Cortex of kidney (tissue), 1 donor: ENCODE measurements around the gene PDE2A.

Experiments
- DNase-seq: peaks from one replicate; lab custom pipeline; 2025; lab: John Stamatoyannopoulos, UW

PDE2A gene

DNA sequence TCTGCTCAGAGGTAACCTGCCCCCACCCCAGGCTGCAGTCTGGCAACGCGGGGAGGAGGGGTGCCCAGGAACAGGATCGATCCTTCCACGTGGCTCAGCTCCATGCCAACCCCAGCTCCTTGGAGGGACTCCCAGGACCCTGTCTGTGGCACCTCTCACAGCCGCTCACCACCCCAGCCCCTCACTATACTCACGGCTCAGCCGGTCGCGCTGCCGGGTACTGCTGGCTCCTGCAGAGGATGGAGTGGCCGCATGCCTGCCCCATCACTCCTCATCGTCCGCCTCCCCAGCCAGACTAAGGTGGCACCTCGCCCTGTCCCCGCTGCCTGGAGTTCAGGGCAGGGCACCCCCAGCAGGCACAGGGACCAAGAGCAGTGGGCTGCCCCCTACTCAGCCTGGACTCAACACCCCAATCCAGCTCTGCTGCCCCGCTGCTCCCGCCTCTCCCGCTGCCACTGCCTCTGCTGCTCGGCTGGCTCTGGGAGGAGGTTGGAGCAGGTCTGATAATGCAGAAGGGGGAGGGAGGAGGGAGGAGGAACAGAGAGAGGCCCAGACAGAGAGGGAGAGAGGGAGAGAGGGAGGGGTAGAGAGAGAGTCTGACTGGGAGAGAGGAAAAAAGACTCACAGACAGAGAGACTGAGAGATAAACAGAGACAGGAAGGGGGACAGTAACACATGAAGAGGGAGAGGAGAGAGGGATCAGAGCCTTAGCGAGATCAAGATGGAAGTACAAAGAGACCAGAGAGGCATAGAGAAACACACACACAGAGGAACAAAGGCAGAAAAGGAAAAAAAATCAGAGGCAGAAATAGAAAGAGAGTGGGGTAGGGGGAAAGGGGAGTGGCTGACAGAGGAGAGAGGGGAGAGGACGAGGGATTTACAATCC is at the start of gene PDE2A:
TSS of gene PDE2A (minus strand) at position 480 of the 886 bp plus-strand sequence. CDS start at position 265, 215 bp downstream.
- no peak for DNase-seq

DNA sequence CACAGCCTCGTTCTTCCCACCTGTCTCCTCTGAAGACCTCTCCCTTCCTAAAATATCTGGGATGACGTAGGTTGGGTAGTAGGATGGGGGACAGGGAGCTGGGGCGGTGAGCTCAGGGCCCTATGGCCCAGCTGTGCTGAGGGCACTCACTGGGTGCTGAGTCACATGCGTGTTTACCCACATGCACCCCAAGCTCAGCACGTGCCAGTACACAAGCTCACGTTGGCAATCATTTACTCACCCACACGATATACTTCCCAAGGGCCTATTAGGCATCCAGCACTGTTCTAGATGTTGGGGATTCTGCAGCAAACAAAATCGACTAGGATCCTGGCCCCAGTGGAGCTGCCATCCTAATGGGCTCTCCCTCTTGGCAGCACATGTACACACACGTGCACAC is 49.3 kb upstream of the PDE2A start:
- DNase-seq: no peak

DNA sequence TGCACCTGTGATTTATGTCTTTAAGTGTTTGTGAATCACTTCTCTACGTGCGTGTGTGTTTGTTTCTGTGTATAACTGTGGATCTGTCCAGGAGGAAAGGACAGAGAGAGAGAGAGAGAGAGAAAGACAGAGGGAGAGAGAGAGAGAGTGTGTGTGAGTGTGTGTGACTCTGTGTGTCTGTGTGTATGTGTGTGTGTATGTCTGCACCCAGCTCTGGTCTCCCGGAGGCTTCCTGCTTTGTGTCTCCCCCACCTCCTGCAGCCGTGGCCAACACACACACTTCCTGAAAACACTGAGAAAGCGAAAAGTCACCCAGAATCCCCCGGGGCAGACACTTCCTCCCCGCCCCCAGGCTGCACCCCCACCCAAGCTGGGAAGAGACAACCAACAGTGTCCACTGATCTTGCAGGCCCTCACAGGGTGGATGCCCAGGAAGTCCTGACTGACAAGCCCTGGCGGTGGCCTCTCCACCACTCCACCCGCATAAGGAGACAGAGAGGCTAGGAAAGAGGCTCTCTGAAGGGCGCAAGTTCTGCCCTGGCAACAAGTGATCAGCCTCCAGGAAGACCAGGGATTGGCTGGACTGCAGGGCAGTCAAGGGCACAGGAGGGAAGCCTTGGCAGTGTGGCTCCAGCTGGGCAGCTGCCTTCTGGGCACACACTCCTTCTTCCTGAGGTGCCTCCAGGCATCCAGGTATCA is 48.0 kb upstream of the PDE2A start:
- no peak for DNase-seq

DNA sequence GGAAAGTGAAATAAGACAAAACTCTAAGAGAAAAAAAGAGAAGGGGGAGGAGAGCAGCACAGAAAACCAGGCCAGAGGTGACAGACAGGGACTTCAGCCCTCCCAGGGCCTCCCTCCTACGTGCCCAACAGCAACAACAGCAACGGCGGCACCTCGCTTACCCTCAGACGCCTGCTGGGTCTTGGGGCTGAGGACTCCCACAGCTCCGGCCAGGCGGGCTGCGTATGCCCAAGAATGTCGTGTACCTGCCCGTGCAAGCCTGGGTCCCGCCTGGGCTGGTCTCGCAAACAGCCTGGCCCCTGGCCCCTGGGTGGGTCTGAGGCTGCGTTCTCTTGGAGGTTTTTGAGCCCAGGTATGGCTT is 47.4 kb upstream of the PDE2A start:
- no peak for DNase-seq

DNA sequence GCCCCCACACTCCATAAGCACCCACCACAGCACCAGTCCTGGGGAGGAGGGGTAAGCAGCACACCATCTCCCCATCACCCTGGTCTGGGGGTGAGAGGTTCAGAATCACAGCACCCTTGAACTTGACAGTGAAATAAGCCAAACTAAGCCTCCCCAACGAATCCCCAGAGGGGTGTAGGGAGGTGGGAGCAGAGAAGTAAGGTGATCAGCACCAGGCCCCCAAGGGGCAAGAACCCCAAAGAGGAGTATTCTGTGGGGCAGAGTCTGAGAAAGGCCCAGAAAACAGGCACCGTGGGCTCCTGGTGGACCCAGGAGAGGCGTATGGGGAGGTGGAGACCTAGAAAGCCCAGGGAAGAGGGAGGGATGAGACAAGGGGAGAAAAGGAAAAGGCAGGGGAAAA is 47.1 kb upstream of the PDE2A start:
- DNase-seq: no peak

DNA sequence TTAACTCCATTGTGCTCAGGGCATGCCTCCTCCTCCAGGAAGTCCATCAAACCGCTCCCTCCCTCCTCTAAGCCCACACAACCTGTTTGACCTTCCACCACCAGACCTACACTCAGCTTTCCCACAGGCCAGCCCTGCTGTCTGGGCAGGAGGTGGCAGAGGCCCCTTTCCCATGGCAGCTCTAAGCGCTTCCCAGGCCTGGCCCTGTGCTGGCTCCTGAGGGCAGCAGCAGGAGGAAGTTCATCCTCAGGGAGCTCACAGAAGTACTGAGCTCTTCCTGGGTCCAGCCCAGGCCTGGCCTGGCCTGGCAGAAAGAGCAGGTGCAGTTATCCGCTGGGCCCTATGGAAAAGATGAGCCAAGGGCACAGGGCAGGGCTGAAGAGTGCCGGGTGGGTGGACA is 46.6 kb upstream of the PDE2A start:
- no peak for DNase-seq

DNA sequence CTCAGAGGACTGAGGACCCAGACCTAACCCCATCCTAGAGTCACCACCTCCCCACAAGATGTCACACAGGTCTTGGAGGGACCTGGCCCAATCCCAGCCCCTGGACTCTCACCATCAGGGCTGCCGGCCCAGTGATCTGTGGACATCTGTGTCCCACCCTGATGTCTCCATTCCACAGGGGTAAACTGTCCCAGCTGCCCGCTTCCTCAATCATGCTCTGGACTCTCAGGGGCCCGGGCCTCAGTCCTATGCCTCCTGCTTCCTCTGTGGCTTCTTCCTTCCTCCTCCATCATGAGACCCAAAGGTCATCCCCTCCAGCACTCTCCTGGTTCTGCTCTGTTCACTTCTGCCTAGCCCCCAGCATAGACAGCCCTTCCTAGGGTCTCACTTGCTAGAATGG is 45.8 kb upstream of the PDE2A start:
- DNase-seq: no peak

DNA sequence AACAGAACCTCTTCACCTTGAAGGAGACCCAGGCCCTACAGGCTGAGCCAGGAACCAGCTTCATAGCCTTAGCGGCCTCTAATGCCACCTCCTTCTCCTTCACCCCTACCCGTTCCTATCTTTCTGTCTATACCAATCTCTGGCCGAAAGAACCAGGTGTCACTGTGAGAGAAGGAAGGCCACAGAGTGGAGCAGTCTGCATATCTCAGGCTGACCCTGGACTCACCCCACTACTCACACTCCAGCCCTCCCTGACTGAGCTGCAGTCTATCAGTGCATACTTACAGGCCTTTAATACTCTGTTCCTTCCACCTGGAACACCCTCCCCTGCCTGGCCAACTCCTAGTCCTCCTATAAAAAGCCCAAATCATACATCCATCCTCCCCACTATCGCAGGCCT is 45.3 kb upstream of the PDE2A start:
- no peak for DNase-seq

DNA sequence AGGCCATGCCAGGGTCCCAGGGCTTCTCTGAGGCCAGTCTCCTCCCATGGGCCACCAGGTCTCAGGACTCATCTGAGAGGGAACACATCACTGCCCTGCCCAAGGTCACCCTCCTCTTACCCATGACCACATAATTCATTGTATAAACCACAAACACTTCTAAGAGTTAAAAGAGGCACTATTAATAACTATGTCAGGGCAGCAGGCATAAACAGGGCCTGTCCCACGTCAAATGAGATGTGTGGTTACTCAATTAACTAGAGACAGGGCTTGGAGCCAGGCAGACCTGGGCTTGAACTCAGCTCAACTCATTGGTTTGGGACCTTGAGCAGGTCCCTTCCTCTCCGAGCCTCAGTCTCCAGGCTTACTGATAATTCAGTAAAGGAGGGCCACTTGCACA is 44.9 kb upstream of the PDE2A start:
- no peak for DNase-seq

DNA sequence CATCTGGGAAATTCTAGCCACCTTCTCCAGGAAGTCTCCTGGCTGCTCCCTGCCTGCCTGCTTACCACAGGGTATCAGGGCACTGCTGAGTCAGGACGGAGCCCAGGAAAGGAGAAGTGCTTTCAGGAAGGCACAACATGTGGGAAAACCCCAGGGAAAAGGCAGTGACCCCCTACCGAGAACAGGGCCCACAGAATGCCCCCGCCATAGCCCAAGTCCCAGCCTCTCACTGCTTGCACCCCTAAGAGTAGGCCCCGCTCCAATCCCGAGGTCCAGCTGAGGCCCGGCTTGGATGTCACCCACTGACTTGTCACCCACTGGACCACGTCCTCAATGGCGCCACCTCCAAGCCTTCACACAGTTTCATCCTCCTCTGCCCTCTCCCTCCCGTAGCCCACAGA is 43.9 kb upstream of the PDE2A start:
- no peak for DNase-seq

DNA sequence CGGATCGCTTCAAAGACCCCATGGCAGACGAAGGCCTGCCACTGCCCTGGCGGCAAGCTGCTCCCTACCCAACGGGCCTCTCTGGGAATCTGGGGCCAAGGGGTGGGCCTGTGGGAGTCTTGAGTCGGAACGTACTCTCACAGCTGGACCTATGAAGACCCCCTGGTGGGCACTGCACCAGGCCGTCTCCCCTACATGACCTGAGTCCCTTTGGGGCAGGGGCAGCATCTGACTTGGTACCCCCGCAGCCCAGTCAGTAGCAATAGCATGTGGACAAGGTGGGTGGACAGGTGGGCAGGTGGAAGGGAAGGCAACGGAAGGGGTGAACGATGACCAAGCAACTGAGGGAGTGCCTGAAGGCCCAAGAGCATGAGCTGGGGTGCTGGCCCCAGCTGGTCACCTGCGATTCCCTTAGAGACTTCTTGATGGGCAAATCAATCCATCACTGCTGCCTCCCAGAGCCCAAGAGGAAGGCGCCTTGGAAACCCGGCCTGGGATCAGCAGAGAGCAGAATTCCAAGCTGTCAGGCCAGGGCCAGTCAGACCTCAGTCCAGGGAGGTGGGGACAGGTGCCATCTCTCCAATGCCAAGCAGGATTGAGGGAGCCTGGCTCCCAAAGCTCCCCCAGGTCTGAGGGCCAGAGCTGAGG is 42.7 kb upstream of the PDE2A start:
- DNase-seq: no peak

DNA sequence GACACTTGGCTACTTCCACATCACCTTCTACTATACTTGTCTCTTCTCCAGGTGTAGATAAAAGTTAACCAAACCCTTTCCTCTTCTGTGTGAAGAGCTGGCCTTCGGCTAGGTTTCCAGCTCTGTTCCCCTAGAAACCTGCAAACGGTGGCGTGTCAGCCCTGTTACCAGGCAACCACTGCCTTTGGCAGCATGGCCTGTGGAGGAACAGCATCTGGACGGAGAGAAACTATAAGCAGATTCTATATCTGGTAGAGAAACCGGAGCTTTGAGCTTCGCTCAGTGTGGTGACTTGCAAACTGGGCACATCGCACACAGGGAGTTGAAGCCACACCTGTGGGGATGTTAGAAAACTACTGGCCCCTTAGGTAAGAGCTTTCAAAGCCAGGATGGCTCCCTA is 42.1 kb upstream of the PDE2A start:
- DNase-seq: no peak

DNA sequence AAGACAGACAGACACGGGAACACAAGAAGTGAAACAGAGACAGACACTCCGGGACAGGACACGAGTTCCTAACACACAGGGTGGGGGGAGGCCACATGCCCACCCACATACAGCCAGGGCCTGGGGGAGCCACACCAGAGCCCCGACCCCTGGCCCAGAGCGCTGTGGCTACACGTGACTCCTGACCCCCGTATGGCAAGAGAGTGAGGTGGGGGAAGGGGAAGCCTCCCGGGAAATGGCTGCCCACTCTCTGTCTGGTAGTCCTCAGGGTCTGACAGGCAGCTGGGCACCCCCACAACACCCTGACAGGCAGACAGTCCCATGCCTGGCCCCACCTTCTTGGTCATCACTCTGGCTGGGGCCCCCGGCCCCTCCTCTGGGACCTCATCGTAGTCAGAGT is 38.6 kb upstream of the PDE2A start:
- no peak for DNase-seq

DNA sequence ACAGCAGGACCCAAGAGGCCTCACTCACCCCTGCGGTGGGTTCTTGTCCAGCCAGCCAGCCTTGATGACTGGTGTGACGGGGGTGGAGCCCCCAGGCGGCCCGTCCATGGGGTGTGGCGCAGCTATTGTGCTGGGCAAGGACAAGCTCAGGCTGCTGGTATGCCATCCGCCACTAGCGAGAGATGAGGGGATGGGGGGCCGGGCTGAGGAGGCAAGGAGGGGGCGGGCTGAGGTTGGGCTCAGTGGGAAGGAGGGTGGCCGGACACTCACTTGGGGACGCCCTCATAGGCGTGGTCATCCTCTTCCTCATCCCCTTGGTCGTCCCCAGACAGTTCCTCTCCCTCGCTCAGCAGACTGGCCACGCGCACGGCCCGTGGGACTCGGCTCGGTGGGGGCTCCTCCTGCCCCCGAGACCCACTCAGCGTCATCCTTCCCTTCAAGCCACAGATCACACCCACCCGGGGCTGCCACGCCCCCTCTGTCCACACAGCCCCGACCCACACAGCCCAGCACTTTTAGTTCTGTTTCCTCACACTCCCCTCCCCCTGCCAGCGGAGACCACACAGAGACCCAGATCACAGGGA is 38.0 kb upstream of the PDE2A start:
- no peak for DNase-seq

DNA sequence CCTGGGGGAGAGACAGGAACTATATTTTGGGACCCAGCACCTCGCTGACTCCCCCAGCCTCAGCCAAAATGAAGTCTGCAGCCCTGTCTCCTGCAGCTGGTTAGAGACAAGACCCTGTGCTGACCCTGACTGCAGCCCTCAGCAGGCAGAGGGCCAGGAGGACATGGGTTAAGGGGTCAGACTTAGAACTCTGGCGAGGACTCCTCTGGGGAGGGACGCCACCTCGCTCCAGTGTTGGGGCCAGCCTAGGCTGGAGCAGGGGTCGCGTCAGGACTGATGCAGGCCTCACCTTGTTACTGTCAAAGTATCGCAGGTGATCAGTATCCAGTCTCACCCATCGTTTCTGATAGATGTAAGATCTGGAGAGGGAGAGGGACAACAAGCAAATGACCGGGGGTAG is 36.9 kb upstream of the PDE2A start:
- no peak for DNase-seq

DNA sequence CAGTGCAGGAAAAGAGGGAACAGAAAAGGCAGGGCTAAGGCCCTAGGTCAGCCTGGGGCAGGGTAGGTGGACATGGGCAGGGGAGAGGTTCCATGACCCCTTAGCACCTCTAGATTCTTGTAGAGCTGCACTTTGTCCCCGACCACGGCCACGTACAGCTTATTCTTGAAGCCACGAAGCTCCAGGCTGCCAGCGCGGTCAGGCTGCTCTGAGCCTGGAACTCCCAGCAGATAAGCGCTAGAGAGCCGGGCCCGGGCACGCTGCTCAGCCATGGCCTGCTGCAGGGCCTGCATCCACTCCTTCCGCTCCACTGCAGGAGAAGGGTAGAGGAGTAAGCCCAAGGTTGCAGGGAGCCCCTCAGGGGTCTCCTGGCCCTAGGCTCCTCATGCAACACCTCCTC is 36.1 kb upstream of the PDE2A start:
- DNase-seq: no peak

DNA sequence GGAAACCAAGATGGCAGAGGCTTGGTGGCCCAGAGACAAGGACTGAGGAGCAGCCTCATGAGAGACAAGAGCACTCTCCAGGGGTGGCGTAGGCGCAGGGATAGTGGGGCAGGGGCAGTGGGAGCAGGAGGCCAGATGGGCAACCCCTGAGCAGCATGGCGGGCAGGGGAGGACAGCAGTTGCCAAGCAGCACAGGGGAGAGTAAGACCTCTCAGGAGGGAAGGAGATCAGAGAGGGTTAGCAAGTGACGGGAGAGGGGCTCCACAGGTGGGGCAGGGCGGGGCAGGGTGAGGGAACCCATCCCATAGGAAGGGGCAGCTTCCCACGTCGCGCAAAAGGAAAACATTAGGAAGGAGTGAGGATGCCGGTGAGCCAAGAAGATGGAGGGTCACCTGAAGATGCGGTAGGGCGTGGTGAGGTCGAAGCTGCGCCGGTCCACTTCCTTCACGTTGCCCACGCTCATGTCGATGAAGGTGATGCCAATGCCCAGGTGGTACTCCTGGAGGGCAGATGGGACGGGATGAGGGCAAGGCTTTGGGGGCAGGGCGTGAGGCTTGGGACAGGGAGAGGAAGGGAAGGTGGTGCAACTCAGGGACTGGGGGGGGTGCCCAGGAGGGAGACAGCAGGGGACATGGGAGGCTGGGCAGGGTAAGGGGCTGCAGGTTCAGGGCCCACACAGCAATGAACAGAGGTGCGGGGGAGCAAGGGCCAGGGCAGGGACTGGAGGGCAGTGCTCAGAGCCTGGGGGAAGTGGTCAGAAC is 35.4 kb upstream of the PDE2A start:
- no peak for DNase-seq

DNA sequence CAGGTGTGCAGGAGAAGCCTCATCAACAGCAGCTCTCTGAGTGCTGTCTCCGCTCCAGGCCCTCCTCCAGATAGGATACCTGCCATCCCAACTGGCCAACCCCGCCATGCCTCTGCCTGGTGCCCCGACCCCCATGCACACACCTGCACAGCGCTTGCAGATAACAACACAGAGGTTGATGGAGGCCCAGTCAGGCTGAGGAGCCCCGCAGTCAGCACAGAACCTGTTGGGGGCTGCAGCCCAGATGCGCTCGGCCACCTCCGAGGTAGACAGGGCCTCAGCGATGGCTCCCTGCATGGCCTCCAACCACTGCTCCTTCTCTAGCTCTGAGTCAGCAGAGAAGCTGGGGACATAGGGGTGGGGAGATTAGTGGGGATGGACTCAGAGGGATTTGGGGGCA is 32.8 kb upstream of the PDE2A start:
- no peak for DNase-seq

DNA sequence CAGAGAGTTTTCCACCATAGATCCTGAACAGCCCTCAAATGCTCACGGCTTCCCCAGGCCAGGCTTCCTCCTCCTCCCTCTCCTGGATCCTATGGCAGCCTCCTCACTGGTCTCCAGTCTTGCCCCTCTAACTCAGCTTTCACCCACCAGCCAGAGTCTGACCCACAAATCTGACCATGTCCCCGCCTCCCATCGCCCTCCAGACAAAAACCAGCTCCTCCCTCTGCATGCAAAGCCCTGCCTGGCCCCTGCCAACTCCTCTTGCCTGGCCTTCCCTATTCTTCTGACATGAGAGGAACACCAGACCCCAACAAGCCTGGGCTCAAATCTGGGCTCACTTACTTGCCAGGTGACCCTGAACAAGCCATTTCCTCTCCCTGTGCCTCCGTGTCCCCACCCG is 32.4 kb upstream of the PDE2A start:
- no peak for DNase-seq

DNA sequence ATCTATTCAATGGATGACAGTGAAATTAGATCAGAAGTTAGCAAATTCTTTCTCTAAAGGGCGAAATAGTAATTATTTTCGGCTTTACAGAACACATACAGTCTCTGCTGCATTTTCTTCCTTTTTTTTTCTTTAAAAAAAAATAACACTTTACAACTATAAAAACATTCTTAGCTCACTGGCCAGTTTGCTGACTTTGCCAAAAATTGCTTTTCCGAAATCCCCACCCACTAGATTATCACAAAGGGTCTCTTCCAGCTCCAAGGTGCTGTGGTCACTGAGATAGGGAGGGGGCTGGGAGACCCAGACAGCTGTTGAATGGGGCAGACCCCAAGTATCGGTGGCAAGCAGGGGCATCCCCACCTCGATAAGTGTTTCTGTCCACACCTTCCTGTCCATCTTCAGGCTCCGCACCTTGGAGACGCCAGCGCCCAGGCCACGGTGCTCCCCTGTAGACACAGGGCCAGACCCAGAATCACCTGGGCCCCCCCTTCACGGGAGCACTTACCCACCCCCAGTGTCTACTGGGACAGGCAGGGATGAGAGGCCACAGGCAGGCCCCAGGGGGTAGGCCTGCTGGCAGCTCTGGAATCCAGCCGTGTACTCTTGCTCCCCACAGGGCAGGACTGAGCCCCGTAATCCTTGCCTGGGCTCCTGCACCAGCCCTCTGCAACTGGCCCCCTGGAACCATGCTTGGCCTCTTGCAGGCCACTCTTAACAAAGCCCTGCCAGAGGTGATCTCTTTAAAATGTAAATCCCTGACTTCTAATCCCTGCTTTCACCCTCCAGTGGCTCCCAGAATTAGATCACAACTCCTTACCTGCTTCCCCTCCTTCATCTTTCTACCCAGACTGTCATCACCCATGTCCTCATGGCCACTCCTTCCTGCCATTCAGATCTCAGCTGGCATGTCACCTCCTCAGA is 31.5 kb upstream of the PDE2A start:
- no peak for DNase-seq

DNA sequence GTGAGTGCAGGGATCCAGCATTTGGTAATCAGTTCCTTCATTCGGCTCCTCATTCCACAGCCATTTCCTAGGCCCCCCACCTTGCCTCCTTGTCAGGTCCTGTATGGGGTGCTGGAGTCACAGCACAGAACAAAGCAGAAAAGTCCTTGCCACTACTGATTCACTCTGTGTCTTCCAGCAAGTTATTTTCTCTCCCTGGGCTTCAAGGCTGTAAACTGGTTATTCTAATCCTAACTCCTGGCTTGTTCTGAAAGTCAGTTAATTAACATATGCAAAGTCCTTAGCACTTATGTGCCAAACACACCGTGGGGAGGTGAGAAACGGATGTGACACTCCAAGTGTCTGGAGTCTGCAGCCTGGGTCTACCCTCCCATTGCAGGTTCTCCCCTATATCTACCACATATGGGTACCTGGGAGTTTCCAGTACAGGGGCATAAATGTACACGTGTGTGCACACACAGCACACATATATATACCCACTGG is 30.6 kb upstream of the PDE2A start:
- DNase-seq: no peak
